ENCODE data around the gene TIGD6.

The TIGD6 gene

GRCh38 chr5:150020249-150020648, 19.8 kb upstream of the TIGD6 start:
- no peak for TF ChIP-seq CTCF (IDR thresholded peaks at IDR 0.05; ENCODE audit: low read depth, low read length)
- no peak overlapping the region for H3K4me3 ChIP-seq (replicated peaks in 1 of 2; ENCODE audit: low read depth in 2 of 2, low read length in 2 of 2)
- DNase-seq (ENCODE audit: low read depth in 2 of 2), result no peak

GRCh38 chr5:150017226-150018005, 17.0 kb upstream of the TIGD6 start:
- peak in 1 of 2 donors; percentile 73 for DNase-seq (ENCODE audit: low read depth in 2 of 2)
- no peak overlapping the region for H3K4me3 ChIP-seq (replicated peaks in 1 of 2; ENCODE audit: low read depth in 2 of 2, low read length in 2 of 2)
- TF ChIP-seq CTCF (IDR thresholded peaks at IDR 0.05; ENCODE audit: low read depth, low read length), result no peak

GRCh38 chr5:150016537-150016936, 16.1 kb upstream of the TIGD6 start:
- TF ChIP-seq CTCF (IDR thresholded peaks at IDR 0.05; ENCODE audit: low read depth, low read length), result no peak
- H3K4me3 ChIP-seq (replicated peaks in 1 of 2; ENCODE audit: low read depth in 2 of 2, low read length in 2 of 2), result no peak overlapping the region
- no peak for DNase-seq (ENCODE audit: low read depth in 2 of 2)

- DNase-seq (ENCODE audit: low read depth in 2 of 2), result no peak
- H3K4me3 ChIP-seq (replicated peaks in 1 of 2; ENCODE audit: low read depth in 2 of 2, low read length in 2 of 2), result no peak overlapping the region
- TF ChIP-seq CTCF (IDR thresholded peaks at IDR 0.05; ENCODE audit: low read depth, low read length), result no peak
Observed at GRCh38 chr5:150015415-150015814, 15.0 kb upstream of the TIGD6 start.

GRCh38 chr5:150014456-150014855, 14.0 kb upstream of the TIGD6 start:
- TF ChIP-seq CTCF (IDR thresholded peaks at IDR 0.05; ENCODE audit: low read depth, low read length), result no peak
- DNase-seq (ENCODE audit: low read depth in 2 of 2), result no peak
- no peak overlapping the region for H3K4me3 ChIP-seq (replicated peaks in 1 of 2; ENCODE audit: low read depth in 2 of 2, low read length in 2 of 2)

GRCh38 chr5:150013931-150014330, 13.5 kb upstream of the TIGD6 start:
- H3K4me3 ChIP-seq (replicated peaks in 1 of 2; ENCODE audit: low read depth in 2 of 2, low read length in 2 of 2), result no peak overlapping the region
- no peak for DNase-seq (ENCODE audit: low read depth in 2 of 2)
- no peak for TF ChIP-seq CTCF (IDR thresholded peaks at IDR 0.05; ENCODE audit: low read depth, low read length)
